HG02610 (cell line): ENCODE data around the gene FOSL2.

Source experiments
- ATAC-seq: cut with Tn5 transposase; IDR thresholded peaks from one replicate; pipeline ENCODE4 v1.9.1; 2021; ENCODE audit warnings: mild to moderate bottlenecking, moderate library complexity; ENCODE audit not compliant: unreplicated experiment

The FOSL2 gene

DNA sequence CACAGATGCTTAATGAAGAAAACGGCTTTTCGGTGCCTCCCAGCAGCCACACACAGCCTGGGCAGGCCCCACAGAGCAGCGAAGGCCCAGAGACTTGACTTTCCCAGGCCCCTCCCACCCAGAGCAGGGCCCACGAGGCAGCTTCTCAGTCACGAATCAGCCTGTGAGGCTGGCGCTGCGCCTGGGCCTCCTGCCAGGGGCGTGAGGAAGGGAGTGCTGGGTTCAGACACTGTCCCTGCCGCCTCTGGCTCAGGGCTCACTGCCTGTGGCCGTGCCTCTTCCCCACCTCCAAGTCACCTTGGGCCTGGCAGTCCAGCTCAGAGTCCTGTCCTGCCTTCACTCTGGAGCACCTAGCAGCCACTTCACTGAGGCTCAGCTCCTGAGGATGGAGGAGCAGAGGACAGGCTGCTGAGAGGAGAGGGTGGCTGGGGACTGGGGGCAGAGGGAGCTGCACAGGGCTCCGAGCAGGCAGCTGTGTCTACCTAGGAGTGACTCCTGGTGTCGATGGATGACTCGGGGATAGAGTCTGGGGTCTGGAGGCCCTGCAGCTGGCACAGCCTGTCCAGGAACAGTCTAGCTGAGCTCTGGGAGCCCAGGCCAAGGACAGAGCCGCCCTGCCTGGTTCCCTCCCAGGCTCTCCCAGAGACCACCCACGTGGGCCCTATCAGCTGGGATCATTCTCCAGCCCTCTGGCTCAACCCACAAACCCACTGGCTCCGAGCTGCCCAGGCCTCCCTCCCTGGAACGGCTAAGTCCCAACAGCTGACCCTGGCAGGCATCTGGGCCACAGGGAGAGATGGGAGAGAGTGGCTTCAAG is 36.4 kb upstream of the FOSL2 start:
- no peak for ATAC-seq

- no peak for ATAC-seq
Observed at GRCh38 chr2:28357055-28357454, 35.6 kb upstream of the FOSL2 start.

DNA sequence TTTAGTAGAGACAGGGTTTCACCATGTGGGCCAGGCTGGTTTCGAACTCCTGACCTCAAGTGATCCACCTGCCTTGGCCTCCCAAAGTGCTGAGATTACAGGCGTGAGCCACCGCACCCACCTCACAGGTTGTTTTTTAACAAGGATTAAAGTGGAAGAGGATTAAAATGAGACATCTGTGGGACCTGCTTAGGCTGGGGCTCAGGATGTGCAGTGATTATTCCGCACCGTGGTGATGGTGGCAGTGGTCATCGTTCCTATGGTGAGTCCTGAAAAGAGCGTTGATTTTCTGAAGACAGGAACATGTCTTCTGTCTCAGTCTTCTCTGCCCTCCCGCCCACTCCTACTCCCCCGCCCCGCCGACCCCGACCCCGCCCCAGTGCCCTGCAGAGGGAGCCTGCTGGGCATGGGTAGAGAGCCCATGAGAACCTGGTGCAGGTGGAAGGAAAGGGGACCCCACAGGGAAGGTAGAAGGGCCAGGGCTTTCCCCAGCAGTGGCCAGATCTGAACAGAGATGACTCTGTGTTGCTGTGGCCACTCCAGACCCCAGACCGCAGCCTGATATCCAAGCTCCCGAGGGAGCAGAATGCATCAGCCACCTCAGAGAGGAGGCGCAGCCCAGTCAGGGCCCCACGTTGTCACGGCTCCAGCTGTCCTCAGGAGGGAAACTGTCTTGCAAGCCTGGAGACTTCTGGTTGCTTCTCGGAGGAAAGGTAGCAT is 34.5 kb upstream of the FOSL2 start:
- no peak for ATAC-seq

DNA sequence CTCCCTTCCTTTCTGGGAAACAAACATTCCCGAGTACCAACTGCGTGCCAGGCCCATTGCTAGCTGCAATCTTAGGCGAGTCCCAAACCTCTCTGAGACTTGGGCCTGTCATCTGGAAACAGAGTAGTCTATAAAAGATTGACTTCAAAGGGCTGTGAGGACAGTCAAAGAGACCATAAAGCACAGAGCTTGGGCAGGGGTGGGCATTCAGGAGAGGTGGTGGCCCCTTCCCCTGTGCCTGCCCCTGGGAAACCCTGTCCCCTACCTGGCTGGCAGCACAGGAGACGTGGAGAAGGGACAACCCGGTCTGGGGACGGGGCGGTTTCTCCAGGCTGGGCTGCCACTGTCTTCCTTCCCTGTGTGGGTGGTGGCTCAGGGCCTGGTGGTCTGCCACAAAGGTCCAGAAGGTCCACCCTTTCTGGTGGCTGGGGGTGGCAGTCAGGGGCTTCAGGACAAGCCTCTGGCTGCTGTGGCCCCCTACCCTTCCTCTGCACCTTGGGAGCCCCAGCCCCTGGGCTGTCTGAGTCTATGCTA is 33.9 kb upstream of the FOSL2 start:
- ATAC-seq: no peak

GRCh38 chr2:28359222-28360057 is 33.2 kb upstream of the FOSL2 start:
- peak; percentile 51 for ATAC-seq

DNA sequence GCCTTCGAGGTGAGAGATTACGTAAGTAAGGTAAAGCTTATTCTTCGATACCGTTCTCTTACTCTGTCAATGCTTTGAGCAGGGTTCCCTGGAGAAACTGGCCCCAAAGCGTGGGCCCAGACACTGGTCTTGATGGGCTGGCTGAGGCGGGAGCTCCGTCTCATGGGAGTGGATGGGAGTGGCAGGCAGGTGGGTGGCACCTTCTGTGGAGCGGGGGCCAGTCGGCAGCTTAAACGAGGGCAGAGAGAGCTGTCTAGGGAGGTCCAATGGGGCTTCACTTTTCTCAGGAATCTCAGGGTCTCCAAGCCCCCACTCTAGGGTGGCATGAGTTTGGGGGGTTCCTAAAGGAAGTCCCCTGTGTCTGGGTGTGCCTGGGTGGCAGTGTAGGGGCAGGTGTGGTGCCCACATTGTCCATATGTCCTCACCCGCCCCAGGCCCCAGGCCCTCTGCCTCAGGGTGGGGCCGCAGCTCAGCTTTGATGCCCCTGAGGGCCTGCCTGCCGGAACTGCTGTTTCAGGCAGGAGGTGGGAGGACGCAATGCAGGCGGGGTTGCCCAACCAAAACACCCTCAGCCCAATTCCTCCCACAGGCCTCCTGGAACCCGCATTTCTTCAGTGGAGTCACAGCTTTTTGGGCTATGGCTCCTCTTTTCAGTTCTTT is 32.5 kb upstream of the FOSL2 start:
- no peak for ATAC-seq

DNA sequence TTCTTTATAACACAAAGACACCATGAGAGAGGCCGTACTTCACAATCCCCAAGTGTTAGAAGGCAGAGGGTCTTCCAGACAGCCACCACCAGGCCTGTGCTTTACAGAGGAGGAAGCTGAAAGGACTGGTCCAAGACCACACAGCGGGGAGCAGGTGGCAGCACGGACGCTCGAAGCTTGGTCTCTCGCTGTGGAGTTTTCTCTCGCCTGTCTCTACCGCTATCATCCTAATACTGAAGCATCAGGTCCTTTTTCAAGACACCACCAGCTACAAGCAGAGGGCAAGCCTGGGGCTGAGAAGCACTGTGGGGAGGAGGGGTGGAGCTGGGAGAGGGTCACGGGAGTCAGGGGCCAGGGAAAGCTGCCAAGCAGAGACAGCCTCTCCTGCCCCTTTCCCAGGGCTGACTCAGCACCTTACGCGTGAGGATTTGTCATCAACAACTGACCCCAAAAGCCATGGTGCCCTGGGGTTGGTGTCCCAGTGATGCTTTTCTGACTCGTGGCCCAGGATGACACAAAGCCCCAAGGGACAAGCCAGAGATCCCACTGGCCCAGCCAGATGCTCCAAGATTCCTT is 31.9 kb upstream of the FOSL2 start:
- ATAC-seq: no peak

- ATAC-seq: no peak
Observed at GRCh38 chr2:28361991-28362710, 30.5 kb upstream of the FOSL2 start.

DNA sequence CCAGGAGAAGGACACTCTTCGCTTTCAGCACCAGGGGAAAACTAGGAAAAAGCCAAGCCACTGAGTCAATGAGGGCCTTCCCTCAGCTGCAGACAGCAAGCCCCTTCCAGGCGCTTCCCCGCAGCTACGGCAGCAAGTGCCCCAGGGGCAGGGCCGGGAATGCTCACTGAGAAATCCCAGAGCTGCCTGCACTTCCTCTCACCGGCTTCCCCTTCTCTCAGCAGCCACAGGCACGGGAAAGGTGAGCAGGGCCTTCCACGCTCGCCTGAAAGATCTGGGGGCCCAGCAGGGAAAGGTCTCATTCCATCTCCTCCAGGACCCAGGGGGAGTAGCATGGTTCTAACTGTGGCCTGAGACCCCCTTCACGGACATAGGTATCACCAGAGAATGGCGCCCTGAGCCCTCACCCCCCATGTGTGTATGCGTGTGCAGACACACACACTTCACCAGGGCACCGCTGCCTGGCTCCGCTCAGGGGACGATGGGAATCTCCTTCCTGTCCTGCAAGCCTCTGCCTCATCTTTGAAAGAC is 29.6 kb upstream of the FOSL2 start:
- ATAC-seq: no peak

DNA sequence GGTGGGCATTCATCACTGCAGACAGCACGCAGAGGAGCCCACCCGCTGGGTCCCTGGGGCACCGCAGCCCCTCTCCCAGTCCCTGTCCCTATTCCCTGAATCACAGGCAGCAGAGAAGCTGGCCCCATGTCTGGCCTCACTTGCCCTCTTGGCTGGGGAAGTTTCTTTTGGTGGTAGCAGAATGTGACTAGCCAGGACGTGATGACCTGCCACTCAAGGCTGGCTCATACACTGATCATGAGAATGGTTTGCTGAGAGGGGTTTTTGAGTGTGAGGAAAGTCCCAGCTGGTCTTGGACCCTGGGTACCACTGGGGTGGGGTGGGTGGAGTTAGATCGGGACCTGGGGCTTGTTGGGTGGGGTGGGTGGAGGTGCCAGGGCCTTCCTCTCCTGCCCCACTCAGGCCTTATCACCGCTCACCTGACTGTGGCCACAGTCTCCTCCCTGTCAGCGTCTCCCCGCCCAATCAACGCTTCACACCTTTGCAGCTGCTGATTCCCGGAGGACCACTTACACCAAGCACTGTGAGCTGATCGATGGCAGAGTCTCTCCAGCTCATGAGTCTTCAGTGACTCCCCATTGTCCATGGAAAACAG is 28.9 kb upstream of the FOSL2 start:
- ATAC-seq: no peak

GRCh38 chr2:28364610-28365009 is 28.0 kb upstream of the FOSL2 start:
- ATAC-seq: no peak

DNA sequence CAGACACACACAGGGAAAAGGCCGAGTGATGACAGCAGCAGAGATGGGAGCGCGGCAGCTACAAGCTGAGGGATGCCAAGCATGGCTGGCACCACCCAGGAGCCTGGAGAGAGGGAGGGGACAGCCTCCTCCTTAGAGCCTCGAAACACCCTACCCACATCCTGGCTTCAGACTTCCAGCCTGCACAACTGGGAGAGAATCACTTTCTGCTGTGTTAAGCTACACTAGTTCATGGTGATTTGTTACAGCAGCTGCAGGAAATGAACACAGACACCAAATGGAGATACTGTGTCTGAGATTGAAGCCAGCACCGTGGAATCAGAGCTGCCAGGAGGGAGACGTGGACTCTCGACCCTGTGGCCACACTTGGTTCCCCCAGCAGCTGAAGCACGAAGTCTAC is 27.5 kb upstream of the FOSL2 start:
- no peak for ATAC-seq

- no peak for ATAC-seq
Observed at GRCh38 chr2:28366149-28366495, 26.5 kb upstream of the FOSL2 start.

GRCh38 chr2:28366496-28367282 is 26.0 kb upstream of the FOSL2 start:
- no peak for ATAC-seq

DNA sequence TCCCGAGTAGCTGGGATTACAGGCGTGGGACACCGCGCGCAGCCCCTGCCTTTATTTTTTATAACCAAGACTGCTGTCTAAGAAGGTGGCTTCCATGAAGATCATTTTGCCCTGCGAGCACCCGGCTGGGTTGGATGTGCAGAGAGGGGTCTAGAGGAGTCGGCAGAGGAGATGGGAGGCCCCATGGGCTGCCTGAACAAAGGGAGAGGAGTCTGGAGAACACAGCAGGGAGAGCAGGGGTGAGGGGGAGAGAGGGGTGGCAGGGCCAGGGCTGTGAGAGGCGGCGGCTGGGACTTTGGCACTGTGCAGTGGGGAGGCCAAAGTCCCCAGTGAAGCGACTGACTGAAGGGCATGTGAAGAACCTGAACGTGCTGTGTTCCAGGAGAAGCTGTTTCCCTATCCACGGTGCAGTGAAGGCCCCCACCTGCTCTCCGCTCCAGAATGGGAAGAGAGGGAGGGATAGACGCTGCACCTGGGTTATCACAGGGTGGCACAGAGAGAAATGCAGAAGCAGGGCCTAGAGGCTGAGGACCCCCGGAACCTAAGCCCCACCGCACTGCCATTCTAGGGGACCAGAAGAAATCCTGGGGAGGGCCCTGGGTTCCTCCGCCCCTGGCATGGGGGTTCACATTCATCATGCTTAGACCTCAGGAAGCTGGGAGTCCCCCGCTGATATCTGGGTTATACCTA is 24.8 kb upstream of the FOSL2 start:
- ATAC-seq: no peak

- no peak for ATAC-seq
Observed at GRCh38 chr2:28368357-28368798, 24.3 kb upstream of the FOSL2 start.

GRCh38 chr2:28369358-28369757 is 23.3 kb upstream of the FOSL2 start:
- no peak for ATAC-seq

DNA sequence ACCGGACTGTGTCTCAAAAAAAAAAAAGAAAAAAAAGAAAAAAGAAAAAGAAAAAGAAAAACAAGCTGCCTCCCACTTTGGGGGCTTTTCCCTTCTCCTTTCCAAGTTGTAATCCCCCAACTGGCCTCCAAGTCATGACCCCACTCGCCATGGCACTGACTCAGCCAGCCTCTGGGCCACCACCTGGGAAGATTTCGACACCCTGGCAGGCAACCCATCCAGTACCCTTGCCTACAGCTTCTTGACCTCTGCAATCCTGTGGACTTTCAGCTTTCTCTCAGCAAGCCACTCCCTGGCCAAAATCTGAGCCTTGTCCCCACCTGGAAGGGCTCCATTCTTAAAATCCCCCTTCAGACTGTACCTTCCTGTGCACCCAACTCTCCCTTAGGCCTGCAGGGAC is 22.3 kb upstream of the FOSL2 start:
- ATAC-seq: no peak
